ENCODE data around the gene DMBX1.

DMBX1 gene

DNA sequence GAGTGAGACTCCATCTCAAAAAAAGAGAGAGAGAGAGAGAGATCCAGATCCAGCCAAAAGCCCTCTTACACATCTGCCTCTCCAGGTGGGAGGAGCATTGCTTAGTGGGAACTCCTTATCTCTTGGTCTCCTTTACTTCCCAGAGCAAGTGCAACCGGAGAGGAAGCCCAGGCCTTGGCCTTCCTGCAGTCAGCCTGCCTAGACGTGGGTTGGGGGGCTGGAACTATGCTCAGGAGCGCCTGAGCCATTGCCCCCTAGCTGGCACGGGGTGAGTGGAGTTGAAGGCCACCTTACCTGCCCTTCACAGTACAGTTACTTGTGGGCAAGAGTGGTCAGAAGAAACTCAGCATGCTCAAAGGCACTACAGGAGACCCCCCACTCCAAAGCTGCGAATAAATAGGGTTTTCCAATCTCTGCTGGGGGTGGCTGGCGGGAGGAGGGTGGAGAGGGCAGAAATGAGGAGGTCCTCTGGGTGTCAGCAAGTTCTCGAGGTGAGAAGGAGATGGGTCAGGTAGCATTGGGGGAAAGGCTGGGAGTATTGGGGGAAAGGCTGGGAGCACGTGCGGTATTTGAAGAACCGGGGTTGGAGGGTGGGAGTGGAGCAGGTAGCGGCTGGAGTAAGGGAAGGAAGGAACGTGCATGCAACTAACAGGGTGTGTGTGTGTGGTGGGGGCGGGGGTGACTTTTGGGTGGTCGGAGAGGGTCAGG is 4.7 kb upstream of the DMBX1 start:
- Histone ChIP-seq H3K36me3 (no peaks in the 10 kb centered on the region), H3K9me3 (no peaks in the 10 kb centered on the region), H3K27me3 (peaks cover 26% of the 10 kb centered on the region), H3K4me3 (ENCODE audit: low read depth, low read length) (no peak overlapping the region), H3K4me1 (no peaks in the 10 kb centered on the region)
- TF ChIP-seq, protein P1, sequence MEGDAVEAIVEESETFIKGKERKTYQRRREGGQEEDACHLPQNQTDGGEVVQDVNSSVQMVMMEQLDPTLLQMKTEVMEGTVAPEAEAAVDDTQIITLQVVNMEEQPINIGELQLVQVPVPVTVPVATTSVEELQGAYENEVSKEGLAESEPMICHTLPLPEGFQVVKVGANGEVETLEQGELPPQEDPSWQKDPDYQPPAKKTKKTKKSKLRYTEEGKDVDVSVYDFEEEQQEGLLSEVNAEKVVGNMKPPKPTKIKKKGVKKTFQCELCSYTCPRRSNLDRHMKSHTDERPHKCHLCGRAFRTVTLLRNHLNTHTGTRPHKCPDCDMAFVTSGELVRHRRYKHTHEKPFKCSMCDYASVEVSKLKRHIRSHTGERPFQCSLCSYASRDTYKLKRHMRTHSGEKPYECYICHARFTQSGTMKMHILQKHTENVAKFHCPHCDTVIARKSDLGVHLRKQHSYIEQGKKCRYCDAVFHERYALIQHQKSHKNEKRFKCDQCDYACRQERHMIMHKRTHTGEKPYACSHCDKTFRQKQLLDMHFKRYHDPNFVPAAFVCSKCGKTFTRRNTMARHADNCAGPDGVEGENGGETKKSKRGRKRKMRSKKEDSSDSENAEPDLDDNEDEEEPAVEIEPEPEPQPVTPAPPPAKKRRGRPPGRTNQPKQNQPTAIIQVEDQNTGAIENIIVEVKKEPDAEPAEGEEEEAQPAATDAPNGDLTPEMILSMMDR (IDR thresholded peaks at IDR 0.05; ENCODE audit: low read depth, low read length): no peak
- DNase-seq: no peak

- no peak for DNase-seq
- no peaks in the 10 kb centered on the region for H3K4me1 ChIP-seq
- no peak overlapping the region for H3K4me3 ChIP-seq (ENCODE audit: low read depth, low read length)
- no peaks in the 10 kb centered on the region for H3K9me3 ChIP-seq
- TF ChIP-seq, protein P1 (IDR thresholded peaks at IDR 0.05; ENCODE audit: low read depth, low read length): no peak
- H3K27me3 ChIP-seq: peaks cover 35% of the 10 kb centered on the region
- no peaks in the 10 kb centered on the region for H3K36me3 ChIP-seq
These were observed 3.8 kb upstream of the DMBX1 start for GRCh38 chr1:46485564-46486431.

- TF ChIP-seq, protein P1 (IDR thresholded peaks at IDR 0.05; ENCODE audit: low read depth, low read length): no peak
These were observed 3.1 kb upstream of the DMBX1 start for GRCh38 chr1:46486432-46487015.

GRCh38 chr1:46487818-46488218 is 1.8 kb upstream of the DMBX1 start:
- H3K36me3 ChIP-seq: no peaks in the 10 kb centered on the region
- TF ChIP-seq, protein P1 (IDR thresholded peaks at IDR 0.05; ENCODE audit: low read depth, low read length): no peak
- H3K27me3 ChIP-seq: peaks cover 54% of the 10 kb centered on the region
- no peak overlapping the region for H3K4me3 ChIP-seq (ENCODE audit: low read depth, low read length)
- H3K4me1 ChIP-seq: no peaks in the 10 kb centered on the region
- no peak for DNase-seq
- no peaks in the 10 kb centered on the region for H3K9me3 ChIP-seq

More at GRCh38 chr1:46486432-46487015, 3.1 kb upstream of the DMBX1 start:
- Histone ChIP-seq H3K4me3 (ENCODE audit: low read depth, low read length) (no peak overlapping the region), H3K27me3 (peaks cover 42% of the 10 kb centered on the region), H3K36me3 (no peaks in the 10 kb centered on the region), H3K4me1 (no peaks in the 10 kb centered on the region), H3K9me3 (no peaks in the 10 kb centered on the region)
- DNase-seq: no peak

DNA sequence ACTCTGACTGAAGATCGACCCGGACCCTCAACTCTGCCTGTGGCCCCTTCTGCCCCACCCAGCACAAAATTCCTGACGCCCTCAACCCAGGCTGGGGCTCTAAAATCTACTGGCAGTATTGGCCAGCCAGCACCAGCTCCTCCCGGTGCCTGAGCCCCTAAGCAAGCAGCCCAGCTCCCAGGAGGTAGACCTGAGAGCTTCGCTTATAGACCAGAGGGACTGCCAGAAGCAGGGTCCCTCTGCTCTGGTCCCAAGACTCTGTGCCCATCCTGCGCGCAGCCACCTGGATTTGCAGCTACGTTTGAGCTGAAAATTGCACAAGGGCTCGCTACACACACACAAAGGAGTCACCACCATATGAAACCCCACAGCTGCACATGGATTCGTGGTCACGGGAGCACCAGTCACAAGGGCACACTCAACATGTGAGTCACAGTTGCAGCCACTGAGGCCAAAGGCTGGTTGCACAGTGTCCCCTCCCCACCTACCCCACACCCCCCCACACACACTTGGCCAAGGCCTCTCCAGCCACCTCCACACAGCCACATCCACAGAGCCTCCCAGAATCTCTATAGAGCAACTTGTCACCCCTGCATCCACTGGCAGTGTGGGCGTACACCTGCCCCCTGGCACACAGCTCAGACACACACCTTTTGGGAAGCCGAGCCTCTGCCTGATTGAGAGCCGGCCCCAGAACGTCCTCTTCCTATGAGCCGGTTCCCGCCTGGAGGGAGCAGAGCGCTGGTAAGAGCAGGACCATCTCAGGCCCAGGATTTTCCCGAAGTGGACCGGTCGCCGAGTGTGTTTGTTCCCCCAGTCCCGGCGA is 1.1 kb upstream of the DMBX1 start:
- Histone ChIP-seq H3K9me3 (no peaks in the 10 kb centered on the region), H3K27me3 (peaks cover 54% of the 10 kb centered on the region), H3K36me3 (no peaks in the 10 kb centered on the region), H3K4me3 (ENCODE audit: low read depth, low read length) (no peak overlapping the region), H3K4me1 (no peaks in the 10 kb centered on the region)
- TF ChIP-seq, protein P1 (IDR thresholded peaks at IDR 0.05; ENCODE audit: low read depth, low read length): no peak
- no peak for DNase-seq
